OCI-LY7 (cell line): ENCODE results near the gene TMEM115.

ENCODE experiments used
- CTCF ChIP-seq: fragments of 200-600 bp; sonication (generic); conservative IDR thresholded peaks from 2 replicates; pipeline ENCODE4 v1.5.1; 2014; ENCODE audit warnings: mild to moderate bottlenecking, antibody characterized with exemption, low read length, moderate library complexity, mixed read lengths
- EZH2phosphoT487 ChIP-seq: fragments of 200-600 bp; sonication (generic); IDR thresholded peaks from 2 replicates; pipeline ENCODE4 v1.6.1; 2018; ENCODE audit warnings: low read depth, borderline replicate concordance, mild to moderate bottlenecking, mixed run types, antibody characterized with exemption, low read length, moderate library complexity, mixed read lengths

GRCh38 chr3:50396502-50396901, 37.2 kb upstream of the TMEM115 start:
- no peak for TF ChIP-seq CTCF
- TF ChIP-seq EZH2phosphoT487: no peak
